B cell (primary cell): ENCODE measurements around the gene WNT6. TPM values are rescaled to one million over a fixed set of nuclear protein-coding genes. Genes with fewer than 3 reads are reported as not detected.

Source experiments
- ATAC-seq: fragments of 200-7000 bp; cut with Tn5 transposase; one replicate; pipeline ENCODE4 v1.10.0; 2021; ENCODE audit warnings: low read depth, mild to moderate bottlenecking, moderate number of reproducible peaks, moderate library complexity
- CTCF ChIA-PET: fragments of 350-600 bp; sonication (Branson Sonifier 250); formaldehyde crosslinking; loops from one replicate; lab custom pipeline; 2021; ENCODE audit warnings: antibody characterized with exemption, inconsistent platforms; lab: Charles Lee
- POLR2A ChIA-PET: fragments of 350-600 bp; sonication (Branson Sonifier 250); formaldehyde crosslinking; loops from one replicate; lab custom pipeline; 2021; ENCODE audit warnings: antibody characterized with exemption; lab: Charles Lee
- DNase-seq: peaks from one replicate; pipeline ENCODE4 v3.0.0; 2013
- H2AFZ ChIP-seq: 2 replicates; pipeline ENCODE4 v1.6.1; 2012; ENCODE audit warnings: mild to moderate bottlenecking, low read depth, low read length; ENCODE audit not compliant: insufficient read depth, poor library complexity, severe bottlenecking
- H3K27ac ChIP-seq, 2 donors: 1 replicate in 1 of 2; 2 replicates in 1 of 2; pipeline ENCODE4 v1.5.1; 2012 to 2013; ENCODE audit warnings: low read length in 2 of 2, mild to moderate bottlenecking in 2 of 2, moderate library complexity in 1 of 2
- H3K27me3 ChIP-seq, 4 experiments: fragments of 200-600 bp in 1 of 4; sonication (generic) in 1 of 4; replicated peaks in 1 of 4; 1 replicate in 2 of 4; 2 replicates in 2 of 4; pipeline versions ENCODE4 v1.6.1 to v1.7.0; 2013 to 2016; ENCODE audit warnings: low read length in 3 of 4, mild to moderate bottlenecking in 2 of 4, mixed read lengths in 1 of 4, moderate library complexity in 1 of 4; ENCODE audit not compliant: insufficient read depth in 4 of 4, control insufficient read depth in 3 of 4; ENCODE audit errors: control extremely low read depth in 1 of 4
- H3K36me3 ChIP-seq, 2 experiments: replicated peaks in 1 of 2; 1 replicate in 1 of 2; 2 replicates in 1 of 2; pipeline versions ENCODE4 v1.6.1 to v1.7.1; 2013; ENCODE audit warnings: low read length in 1 of 2; ENCODE audit not compliant: insufficient read depth in 2 of 2, control insufficient read depth in 1 of 2; ENCODE audit errors: control extremely low read depth in 1 of 2, extremely low read depth in 1 of 2
- H3K4me1 ChIP-seq, 2 donors: fragments of 200-600 bp in 1 of 2; sonication (generic) in 1 of 2; 1 replicate in 1 of 2; 2 replicates in 1 of 2; pipeline versions ENCODE4 v1.5.1 to v1.6.1; 2013 to 2017; ENCODE audit warnings: low read length in 2 of 2; ENCODE audit not compliant: control insufficient read depth in 2 of 2, insufficient read depth in 2 of 2
- H3K4me2 ChIP-seq: replicated peaks from 2 replicates; pipeline ENCODE3; 2012; ENCODE audit warnings: mild to moderate bottlenecking, low read depth, low read length; ENCODE audit not compliant: poor library complexity, severe bottlenecking
- H3K4me3 ChIP-seq, 5 experiments: fragments of 200-600 bp in 1 of 5; sonication (generic) in 1 of 5; 1 replicate in 3 of 5; 2 replicates in 2 of 5; pipeline versions ENCODE4 v1.5.1 to v1.7.0; 2011 to 2016; ENCODE audit warnings: low read length in 4 of 5, mild to moderate bottlenecking in 4 of 5, low read depth in 2 of 5, control low read depth in 1 of 5, moderate library complexity in 1 of 5; ENCODE audit not compliant: insufficient read depth in 1 of 5; ENCODE audit errors: control extremely low read depth in 1 of 5, extremely low read depth in 1 of 5
- H3K79me2 ChIP-seq: fragments of 200-600 bp; sonication (generic); one replicate; pipeline ENCODE4 v1.6.0; 2016; ENCODE audit warnings: low read length; ENCODE audit not compliant: control insufficient read depth, insufficient read depth
- H3K9ac ChIP-seq: fragments of 200-600 bp; sonication (generic); 2 replicates; pipeline ENCODE4 v1.6.1; 2017; ENCODE audit warnings: mild to moderate bottlenecking, low read length, moderate library complexity
- H3K9me3 ChIP-seq, 3 donors: one replicate each; pipeline versions ENCODE4 v1.6.1 to v1.7.1; 2013; ENCODE audit warnings: low read length in 2 of 3; ENCODE audit not compliant: control insufficient read depth in 2 of 3, insufficient read depth in 1 of 3; ENCODE audit errors: control extremely low read depth in 1 of 3
- H4K20me1 ChIP-seq: 2 replicates; pipeline ENCODE4 v1.6.0; 2012; ENCODE audit warnings: mild to moderate bottlenecking, low read length; ENCODE audit not compliant: insufficient read depth, control insufficient read depth, poor library complexity, severe bottlenecking
- H3K27ac Mint-ChIP-seq: one replicate; pipeline ENCODE4 v1.8.0; 2021; ENCODE audit warnings: mixed read lengths
- H3K27me3 Mint-ChIP-seq: one replicate; pipeline ENCODE4 v1.8.0; 2021; ENCODE audit warnings: mixed read lengths
- H3K4me1 Mint-ChIP-seq: one replicate; pipeline ENCODE4 v1.8.0; 2021; ENCODE audit warnings: mixed read lengths
- H3K4me3 Mint-ChIP-seq: one replicate; pipeline ENCODE4 v1.8.0; 2021; ENCODE audit warnings: mixed read lengths
- H3K9me3 Mint-ChIP-seq: one replicate; pipeline ENCODE4 v1.8.0; 2022; ENCODE audit warnings: mixed read lengths; ENCODE audit not compliant: insufficient read depth
- EZH2 ChIP-seq: IDR thresholded peaks from 2 replicates; pipeline ENCODE4 v1.6.1; 2012; ENCODE audit warnings: borderline replicate concordance, low read depth, mild to moderate bottlenecking, moderate library complexity, low read length; ENCODE audit not compliant: insufficient read depth, poor library complexity, severe bottlenecking
- WGBS: methylation state at CpG from one replicate; pipeline ENCODE4 v1.1.5; 2013; ENCODE audit warnings: missing lambda C conversion rate; ENCODE audit not compliant: insufficient coverage; 5-methylcytosine and 5-hydroxymethylcytosine counted together
- intact Hi-C: fragments of 100-400 bp; cut with micrococcal nuclease; formaldehyde crosslinking; loops from one replicate; pipeline ENCODE4 v1.10.0; 2022
- polyA plus RNA-seq: library from polyadenylated mRNA; depleted of rRNA; stranded (reverse); fragments of >200 nt; gene quantifications from 2 replicates; pipeline ENCODE4 v1.2.3, GENCODE V29; 2012
- total RNA-seq, 2 donors: library from RNA; stranded (reverse); fragments of 120-200 nt in 1 of 2; gene quantifications; 1 replicate in 1 of 2; 2 replicates in 1 of 2; pipeline versions ENCODE4 v1.2.3 to v1.2.4, GENCODE V29; 2013 to 2022
- TF ChIP-seq, protein P1 (sequence below): fragments of 200-600 bp; IDR thresholded peaks from one replicate; pipeline ENCODE4 v1.8.0; 2022; ENCODE audit warnings: antibody characterized with exemption, mild to moderate bottlenecking

Gene WNT6
- total and polyA plus RNA-seq, 2 donors (not counting 1 experiment from before 2014, with no cell fraction given): 0.84 to 2.0 TPM

DNA sequence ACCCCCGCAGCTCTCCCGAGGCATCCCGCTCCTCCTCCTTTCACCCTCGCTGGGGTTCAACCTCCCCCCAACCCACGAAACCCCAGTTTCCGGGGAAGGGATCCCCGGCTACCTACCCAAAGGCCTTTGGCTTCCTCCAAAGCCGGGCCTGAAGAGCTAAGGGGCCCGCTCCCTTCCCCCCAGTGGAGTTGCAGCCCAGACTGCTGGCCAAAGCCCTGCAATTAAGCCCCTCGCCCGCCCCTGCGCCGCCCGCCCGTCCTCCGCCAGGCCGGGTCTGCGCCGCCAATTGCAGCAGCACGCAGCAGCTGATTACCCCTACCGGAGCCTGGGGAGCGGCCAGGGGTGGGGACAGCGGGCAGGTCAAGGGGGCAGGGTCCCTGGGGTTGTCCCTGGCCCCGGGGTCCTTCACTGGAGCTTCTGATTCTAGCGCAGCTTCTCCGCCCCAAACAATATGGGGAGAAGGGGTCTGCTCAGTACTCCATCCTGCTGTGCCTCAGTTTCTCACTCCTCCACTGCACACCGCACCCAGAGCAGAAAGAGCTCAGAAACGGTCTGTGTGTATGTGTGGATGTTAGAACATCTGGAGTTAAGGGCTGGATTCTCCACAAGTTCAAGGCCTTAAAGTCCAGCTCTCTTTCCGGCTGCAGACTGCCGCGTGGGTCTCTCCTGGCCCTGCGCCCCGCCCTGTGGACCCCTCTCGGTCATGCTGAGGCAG lies 37.9 kb downstream of the WNT6 start:
- ATAC-seq (no peak), DNase-seq (no peak)
- no peaks in the 10 kb centered on the region for H3K36me3 ChIP-seq
- H3K4me1 Mint-ChIP-seq: peaks cover 54% of the 10 kb centered on the region
- peak overlapping the region; percentile 88 for H3K4me2 ChIP-seq
- intact Hi-C loops: loop anchor here (1.0 to 5.0 kb wide), 9 partner anchors 21 to 491 kb away; partner anchors contain the start of genes BCS1L, DNAJB2, DNPEP and NHEJ1
- peak overlapping the region in 4 of 5 experiments; percentile 66 to 68 (median 68) for H3K4me3 ChIP-seq
- peaks cover 50 to 59% of the 10 kb centered on the region in 2 donors for H3K4me1 ChIP-seq
- H3K9me3 Mint-ChIP-seq: no peaks in the 10 kb centered on the region
- H2AFZ ChIP-seq: peak overlapping the region; percentile 35
- CTCF ChIA-PET: interaction anchor here (0.9 to 21.8 kb wide), 25 partner anchors 11 to 500 kb away, joined by 3 to 1627 read pairs (median 4); partner anchors contain the start of genes CDK5R2, WNT10A, WNT6 and ZFAND2B
- H3K27ac ChIP-seq: peak overlapping the region; percentile 99 to 100
- H3K27me3 Mint-ChIP-seq: peaks cover 30% of the 10 kb centered on the region
- POLR2A ChIA-PET: interaction anchor here (0.6 to 9.4 kb wide), 11 partner anchors 12 to 498 kb away, joined by 3 to 490 read pairs (median 5); partner anchors contain the start of genes BCS1L, CTDSP1, TUBA4A and WNT10A
- peaks cover 0 to 27% (median 18%) of the 10 kb centered on the region in 4 experiments for H3K27me3 ChIP-seq
- H3K9ac ChIP-seq: peak overlapping the region; percentile 92
- peaks cover 0 to 3% (median 0%) of the 10 kb centered on the region in 3 donors for H3K9me3 ChIP-seq
- no peaks in the 10 kb centered on the region for H3K79me2 ChIP-seq
- TF ChIP-seq, protein P1, sequence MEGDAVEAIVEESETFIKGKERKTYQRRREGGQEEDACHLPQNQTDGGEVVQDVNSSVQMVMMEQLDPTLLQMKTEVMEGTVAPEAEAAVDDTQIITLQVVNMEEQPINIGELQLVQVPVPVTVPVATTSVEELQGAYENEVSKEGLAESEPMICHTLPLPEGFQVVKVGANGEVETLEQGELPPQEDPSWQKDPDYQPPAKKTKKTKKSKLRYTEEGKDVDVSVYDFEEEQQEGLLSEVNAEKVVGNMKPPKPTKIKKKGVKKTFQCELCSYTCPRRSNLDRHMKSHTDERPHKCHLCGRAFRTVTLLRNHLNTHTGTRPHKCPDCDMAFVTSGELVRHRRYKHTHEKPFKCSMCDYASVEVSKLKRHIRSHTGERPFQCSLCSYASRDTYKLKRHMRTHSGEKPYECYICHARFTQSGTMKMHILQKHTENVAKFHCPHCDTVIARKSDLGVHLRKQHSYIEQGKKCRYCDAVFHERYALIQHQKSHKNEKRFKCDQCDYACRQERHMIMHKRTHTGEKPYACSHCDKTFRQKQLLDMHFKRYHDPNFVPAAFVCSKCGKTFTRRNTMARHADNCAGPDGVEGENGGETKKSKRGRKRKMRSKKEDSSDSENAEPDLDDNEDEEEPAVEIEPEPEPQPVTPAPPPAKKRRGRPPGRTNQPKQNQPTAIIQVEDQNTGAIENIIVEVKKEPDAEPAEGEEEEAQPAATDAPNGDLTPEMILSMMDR: no peak
- no peak for TF ChIP-seq EZH2
- H3K27ac Mint-ChIP-seq: peak overlapping the region; percentile 91
- 2% methylated on average over 29 of the region's 34 CpGs for WGBS
- H4K20me1 ChIP-seq: no peaks in the 10 kb centered on the region
- H3K4me3 Mint-ChIP-seq: peak overlapping the region; percentile 87
